Adipose tissue (tissue), 3 donors: ENCODE measurements around the gene EPN3. TPM values are rescaled to one million over a fixed set of nuclear protein-coding genes. Genes with fewer than 3 reads are reported as not detected.

ENCODE experiments used
- H3K27ac ChIP-seq: one replicate; pipeline ENCODE4 v1.5.1; 2013; ENCODE audit warnings: low read depth, low read length
- WGBS, 3 donors: extraction: QIAGEN DNeasy Blood & Tissue Kit; methylation state at CpG; one replicate each; pipeline ENCODE4 v1.1.7; 2013; 5-methylcytosine and 5-hydroxymethylcytosine counted together
- polyA plus RNA-seq, 3 donors: library from polyadenylated mRNA; stranded (reverse); fragments of 200-250 nt; gene quantifications; one replicate each; pipeline ENCODE4 v1.2.3, GENCODE V29; 2013
- donor health status: healthy with polysubstance abuse.
- donor health status: Bipolar disorder and iron deficiency.
- donor health status: healthy.

Gene EPN3
- polyA plus RNA-seq, 3 donors = 0.67 to 6.9 (median 4.0) TPM

- H3K27ac ChIP-seq = no peak overlapping the region
- WGBS, 3 donors = 22 to 27% (median 22%) methylated on average over 17 to 18 of the region's 18 CpGs
Observed at GRCh38 chr17:50558581-50558940, 26.0 kb downstream of the EPN3 start.

DNA sequence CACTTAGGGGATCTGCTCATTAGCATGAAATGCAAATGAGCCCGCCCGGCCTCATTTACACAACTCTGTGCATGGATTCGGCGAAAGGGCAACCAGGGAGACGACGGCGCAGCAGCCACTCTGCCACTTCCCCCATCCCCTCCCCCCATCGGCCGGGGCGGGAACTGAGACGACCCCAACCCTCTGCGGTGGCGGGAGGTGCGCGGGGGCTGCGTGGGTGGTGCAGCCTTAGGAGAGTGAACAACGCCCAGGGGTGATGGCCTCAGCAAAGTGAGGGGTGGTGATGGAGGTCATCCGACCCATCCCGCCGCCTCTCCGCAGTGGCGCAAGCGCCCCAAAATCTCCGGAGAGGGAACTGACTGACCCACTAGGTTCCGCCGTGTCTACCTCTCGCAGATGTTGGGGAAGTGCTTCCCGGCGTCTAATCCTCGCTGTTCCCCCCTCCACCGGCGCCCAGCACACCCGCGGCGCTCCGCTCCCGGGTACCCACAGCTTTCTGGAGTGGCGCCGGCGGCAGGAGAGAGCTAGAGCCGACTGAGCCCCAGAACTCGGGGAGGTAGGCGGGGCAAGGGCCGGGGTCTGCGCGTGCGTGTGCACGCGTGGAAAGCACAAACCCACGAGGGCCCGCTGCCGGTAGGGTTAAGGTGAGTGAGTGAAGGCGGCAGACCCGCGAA is 26.5 kb downstream of the EPN3 start:
- 2 to 3% (median 2%) methylated on average over 53 to 55 of the region's 55 CpGs for WGBS, 3 donors

DNA sequence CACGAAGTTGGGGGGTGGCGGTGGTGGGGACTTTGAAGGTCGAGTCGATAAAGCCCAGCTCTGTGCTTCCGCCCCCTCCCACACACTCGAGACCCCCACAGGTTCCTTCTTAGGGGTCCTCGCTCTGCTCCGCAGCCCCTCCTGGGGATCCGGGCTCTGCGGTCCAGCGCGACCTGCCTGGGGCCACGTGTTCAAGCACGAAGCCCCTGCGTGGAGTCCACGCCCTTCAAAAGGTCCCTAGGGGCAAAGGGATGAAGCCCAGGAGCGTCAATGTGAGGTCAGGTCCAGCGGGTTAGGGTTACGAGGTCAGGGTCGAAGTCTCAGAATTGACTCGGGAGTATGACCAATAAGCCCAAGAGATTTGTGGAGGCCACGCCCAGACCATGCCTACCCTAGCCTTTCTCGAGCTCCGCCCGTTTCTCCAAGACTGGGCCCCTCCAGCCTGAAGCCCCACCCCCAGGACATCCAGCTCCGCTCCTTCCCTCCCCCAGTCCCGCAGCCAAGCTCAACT is 27.2 kb downstream of the EPN3 start:
- WGBS, 3 donors = 2 to 5% (median 2%) methylated on average over 27 of the region's 27 CpGs
- no peak overlapping the region for H3K27ac ChIP-seq

More for the DNA sequence above, 26.5 kb downstream of the EPN3 start:
- no peak overlapping the region for H3K27ac ChIP-seq

DNA sequence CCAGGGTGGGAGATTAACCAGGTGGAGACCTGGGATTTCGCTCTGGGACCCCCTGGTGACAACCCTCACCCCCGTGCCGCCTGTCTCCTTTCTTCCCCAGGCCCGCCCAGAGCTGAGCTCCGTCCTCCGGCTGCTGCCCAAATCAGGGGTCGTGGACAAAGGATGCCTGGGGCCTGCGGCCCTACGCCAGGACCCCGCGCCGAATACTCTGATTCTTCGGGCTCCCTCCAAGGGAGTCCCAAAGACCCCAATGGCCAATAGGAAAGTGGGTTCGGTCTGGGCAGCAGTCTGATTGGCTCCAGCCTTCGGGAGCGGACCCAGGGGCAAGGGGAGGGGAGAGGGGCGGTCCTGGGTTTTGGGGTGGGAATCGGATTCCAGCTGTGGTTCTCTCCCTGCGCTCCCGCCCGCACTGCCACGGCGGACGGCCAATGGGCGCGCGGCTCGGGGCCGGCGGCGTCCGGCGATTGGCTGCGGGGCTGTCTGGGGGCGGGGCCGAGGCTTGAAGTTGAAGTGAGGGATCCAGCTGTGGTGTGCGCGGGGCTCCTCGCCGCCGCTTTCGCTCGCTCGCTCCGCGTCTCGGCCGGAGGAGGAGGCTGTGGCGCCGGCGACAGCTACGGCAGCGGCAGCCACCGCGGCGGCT is 27.8 kb downstream of the EPN3 start, which contains the start of gene CACNA1G:
TSS of gene CACNA1G (plus strand) at position 531 of the 640 bp plus-strand sequence. CDS start 745 bp downstream, outside the sequence.
- 0 to 1% (median 1%) methylated on average over 38 to 53 of the region's 56 CpGs for WGBS, 3 donors
- H3K27ac ChIP-seq = no peak within 1 kb of the TSS

DNA sequence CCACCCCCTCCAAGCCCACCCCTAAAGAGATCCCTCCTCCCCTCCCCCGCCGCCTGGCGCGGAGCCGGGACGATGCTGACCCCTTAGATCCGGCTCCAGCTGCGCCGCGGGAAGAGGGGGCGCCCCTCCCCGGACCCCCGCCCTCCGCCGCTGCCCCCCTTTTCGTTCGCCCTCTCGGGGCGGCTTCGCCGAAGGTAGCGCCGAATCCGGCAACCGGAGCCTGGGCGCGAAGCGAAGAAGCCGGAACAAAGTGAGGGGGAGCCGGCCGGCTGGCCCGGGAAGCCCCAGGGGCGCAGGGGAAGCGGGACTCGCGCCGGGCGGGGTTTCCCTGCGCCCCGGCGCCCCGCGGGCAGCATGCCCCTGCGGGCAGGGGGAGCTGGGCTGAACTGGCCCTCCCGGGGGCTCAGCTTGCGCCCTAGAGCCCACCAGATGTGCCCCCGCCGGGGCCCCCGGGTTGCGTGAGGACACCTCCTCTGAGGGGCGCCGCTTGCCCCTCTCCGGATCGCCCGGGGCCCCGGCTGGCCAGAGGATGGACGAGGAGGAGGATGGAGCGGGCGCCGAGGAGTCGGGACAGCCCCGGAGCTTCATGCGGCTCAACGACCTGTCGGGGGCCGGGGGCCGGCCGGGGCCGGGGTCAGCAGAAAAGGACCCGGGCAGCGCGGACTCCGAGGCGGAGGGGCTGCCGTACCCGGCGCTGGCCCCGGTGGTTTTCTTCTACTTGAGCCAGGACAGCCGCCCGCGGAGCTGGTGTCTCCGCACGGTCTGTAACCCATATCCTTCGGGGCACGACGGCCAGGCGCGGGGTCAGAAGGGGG is 28.6 kb downstream of the EPN3 start:
- no peak overlapping the region for H3K27ac ChIP-seq
- 1 to 2% (median 1%) methylated on average over 57 to 88 of the region's 88 CpGs for WGBS, 3 donors

- WGBS, 3 donors = 1 to 5% (median 1%) methylated on average over 14 to 27 of the region's 27 CpGs
- no peak overlapping the region for H3K27ac ChIP-seq
Observed at GRCh38 chr17:50561746-50562141, 29.2 kb downstream of the EPN3 start.

DNA sequence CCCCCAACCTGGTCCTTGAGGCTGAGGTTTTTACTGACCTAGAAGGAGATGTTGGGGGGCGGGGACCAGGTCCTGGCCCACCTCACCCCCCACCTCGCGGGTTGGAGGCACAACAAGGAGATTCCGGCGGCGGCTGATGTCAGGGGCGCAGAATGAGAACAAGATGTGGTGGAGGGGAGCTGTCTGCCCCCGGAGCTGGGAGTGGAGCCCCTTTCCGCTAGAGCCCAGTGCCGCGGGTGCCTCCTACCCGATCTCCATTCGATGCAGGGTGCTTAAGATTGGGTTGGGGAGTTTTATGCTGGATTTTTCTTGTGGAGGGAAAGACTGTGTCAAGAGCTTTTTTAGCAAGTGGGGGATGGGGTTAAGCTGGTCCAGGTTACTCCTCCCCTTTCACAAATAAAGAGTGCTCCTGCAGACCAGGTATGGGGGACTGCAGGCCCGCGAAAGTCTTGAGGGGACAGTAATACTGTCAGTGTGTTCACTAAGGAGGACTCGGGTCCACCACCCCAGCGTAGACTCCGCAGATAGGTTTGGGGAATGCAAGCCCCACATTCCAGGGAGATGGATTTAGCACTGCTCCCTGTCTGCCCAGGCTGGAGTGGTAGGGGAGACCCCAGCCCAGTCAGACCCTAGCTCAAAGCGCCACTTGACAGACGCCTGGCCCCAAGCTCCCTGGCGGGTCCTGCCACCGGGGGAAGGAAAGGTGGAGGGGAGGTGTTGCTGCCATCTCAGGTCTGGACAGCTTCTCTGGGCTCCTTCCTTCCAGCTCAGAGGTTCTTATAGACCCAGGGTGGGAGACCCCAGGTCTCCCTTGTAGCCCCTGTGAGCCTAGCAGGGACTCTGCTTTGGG is 29.9 kb downstream of the EPN3 start:
- no peak overlapping the region for H3K27ac ChIP-seq
- WGBS, 3 donors = 17 to 30% (median 21%) methylated on average over 19 to 22 of the region's 22 CpGs

- no peak overlapping the region for H3K27ac ChIP-seq
- 57 to 74% (median 70%) methylated on average over 4 of the region's 4 CpGs for WGBS, 3 donors
Observed at GRCh38 chr17:50563092-50563511, 30.6 kb downstream of the EPN3 start.

- 14 to 46% (median 18%) methylated on average over 19 of the region's 19 CpGs for WGBS, 3 donors
- no peak overlapping the region for H3K27ac ChIP-seq
Observed at GRCh38 chr17:50564916-50565315, 32.4 kb downstream of the EPN3 start.

DNA sequence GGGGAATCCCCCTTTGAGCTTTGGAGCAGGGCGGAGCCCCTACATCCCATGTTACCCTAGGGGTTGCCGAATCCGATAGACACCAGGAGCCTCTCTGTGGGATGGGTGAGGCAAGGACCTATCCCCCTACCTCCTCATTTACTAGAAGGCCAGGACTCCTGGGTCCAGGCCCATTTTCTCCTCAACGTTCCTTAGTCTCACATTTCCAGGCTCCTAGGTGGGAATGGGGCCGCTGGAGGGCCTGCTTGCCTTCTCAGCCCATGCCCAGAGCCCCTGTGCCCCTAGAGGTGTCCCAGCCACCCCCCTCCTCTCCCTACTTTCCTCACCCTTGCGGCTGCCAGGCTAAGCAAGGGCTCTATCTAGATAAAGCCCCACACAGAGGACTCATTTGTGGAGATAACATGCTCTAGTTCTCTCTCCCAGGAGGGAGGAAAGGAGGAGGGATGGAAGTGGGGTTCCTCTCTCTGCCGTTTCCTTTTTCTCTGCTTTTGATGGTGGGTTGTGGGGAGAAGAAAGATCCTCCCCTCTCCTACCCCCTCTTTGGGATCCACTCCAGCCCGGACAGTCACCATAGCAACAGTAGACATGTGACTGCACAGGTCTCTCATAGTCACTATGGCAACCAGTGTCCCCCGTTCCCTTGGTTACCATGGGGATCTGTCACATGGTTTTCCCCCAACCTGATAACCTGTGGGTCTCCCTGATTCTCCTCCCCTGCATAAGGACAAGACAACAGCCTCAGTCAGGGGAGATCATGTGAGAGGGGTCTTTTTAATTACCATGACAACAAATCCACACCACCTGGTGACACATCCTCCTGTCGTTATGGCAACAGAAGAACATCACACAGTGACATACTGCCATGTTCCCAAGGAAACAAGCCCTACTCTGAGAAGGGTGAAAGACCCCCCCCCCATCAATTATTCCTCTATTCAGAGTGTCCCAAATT is 33.1 kb downstream of the EPN3 start:
- no peak overlapping the region for H3K27ac ChIP-seq
- WGBS, 3 donors = 33 to 49% (median 42%) methylated on average over 10 of the region's 10 CpGs

DNA sequence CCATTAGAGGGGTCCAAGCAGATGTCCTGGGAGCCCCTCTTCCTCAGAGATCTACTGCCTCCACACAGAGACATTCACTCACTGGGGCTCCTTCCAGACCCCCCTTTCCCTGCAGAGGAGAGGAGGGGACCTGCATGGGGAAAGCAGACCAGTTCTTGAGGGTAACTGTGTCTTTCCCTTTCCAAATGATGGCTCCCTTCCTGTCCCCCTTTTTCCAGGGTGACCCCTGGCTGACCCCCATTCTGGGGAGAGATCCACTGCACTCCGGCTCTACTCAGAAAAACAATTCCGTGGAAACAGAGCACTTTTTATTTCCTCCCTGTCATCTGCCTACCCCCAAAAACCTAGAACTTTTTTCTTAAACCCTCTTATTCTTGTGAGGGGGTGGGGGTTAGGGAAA is 34.4 kb downstream of the EPN3 start:
- WGBS, 3 donors = 40 to 56% (median 43%) methylated on average over 2 of the region's 2 CpGs
- H3K27ac ChIP-seq = no peak overlapping the region

GRCh38 chr17:50568659-50569058 is 36.1 kb downstream of the EPN3 start:
- WGBS, 3 donors = 89 to 93% (median 92%) methylated on average over 12 of the region's 12 CpGs
- no peak overlapping the region for H3K27ac ChIP-seq

- no peak overlapping the region for H3K27ac ChIP-seq
Observed at GRCh38 chr17:50569592-50569991, 37.1 kb downstream of the EPN3 start.

DNA sequence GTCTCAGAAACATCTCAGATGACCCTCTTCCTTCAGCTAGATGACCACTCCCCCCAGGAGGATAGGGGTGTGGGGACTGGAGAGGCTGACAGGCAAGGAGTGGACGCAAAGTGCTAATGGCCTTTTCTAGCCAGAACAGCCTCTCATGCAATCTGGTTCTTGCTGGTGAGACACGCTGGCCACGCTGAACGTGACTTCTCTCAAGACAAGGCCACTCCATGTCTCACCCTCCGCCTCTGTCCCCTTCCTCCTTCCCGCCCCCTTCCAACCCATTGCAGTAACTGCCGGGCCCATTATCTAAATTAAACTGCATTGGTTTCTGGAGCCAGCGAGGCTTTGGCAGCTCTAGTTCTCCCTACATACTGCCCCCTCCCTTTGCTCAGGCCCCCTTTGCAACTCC is 37.5 kb downstream of the EPN3 start:
- 88 to 93% (median 90%) methylated on average over 8 of the region's 8 CpGs for WGBS, 3 donors
- no peak overlapping the region for H3K27ac ChIP-seq

More at GRCh38 chr17:50569592-50569991, 37.1 kb downstream of the EPN3 start:
- 88 to 98% (median 90%) methylated on average over 7 of the region's 7 CpGs for WGBS, 3 donors

- 82 to 85% (median 83%) methylated on average over 5 to 7 of the region's 7 CpGs for WGBS, 3 donors
- no peak overlapping the region for H3K27ac ChIP-seq
Observed at GRCh38 chr17:50570528-50570927, 38.0 kb downstream of the EPN3 start.

GRCh38 chr17:50571681-50572080 is 39.1 kb downstream of the EPN3 start:
- WGBS, 3 donors = 85% methylated on average over 19 of the region's 19 CpGs

DNA sequence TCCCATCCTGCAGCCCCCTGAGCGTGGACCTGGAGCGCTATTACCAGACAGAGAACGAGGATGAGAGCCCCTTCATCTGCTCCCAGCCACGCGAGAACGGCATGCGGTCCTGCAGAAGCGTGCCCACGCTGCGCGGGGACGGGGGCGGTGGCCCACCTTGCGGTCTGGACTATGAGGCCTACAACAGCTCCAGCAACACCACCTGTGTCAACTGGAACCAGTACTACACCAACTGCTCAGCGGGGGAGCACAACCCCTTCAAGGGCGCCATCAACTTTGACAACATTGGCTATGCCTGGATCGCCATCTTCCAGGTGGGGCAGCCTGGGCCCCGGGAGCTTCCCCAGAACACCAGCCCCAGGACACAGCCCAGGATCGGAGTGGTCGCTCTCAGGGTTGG is 40.0 kb downstream of the EPN3 start:
- H3K27ac ChIP-seq = no peak overlapping the region
- 94 to 97% (median 95%) methylated on average over 20 of the region's 20 CpGs for WGBS, 3 donors

More at GRCh38 chr17:50571681-50572080, 39.1 kb downstream of the EPN3 start:
- no peak overlapping the region for H3K27ac ChIP-seq
